HG03520 (cell line): ENCODE measurements around the gene TGM3.
A peak's percentile ranks its signal among the peaks of the same experiment; 100 is the strongest.

Experiments
- ATAC-seq: cut with Tn5 transposase; IDR thresholded peaks from one replicate; pipeline ENCODE4 v1.9.1; 2021; ENCODE audit warnings: mild to moderate bottlenecking, moderate library complexity; ENCODE audit not compliant: unreplicated experiment

TGM3 gene

GRCh38 chr20:2283706-2284423 lies 11.9 kb upstream of the TGM3 start:
- no peak for ATAC-seq

- ATAC-seq, result no peak
Measured at GRCh38 chr20:2285193-2285592, 10.6 kb upstream of the TGM3 start.

DNA sequence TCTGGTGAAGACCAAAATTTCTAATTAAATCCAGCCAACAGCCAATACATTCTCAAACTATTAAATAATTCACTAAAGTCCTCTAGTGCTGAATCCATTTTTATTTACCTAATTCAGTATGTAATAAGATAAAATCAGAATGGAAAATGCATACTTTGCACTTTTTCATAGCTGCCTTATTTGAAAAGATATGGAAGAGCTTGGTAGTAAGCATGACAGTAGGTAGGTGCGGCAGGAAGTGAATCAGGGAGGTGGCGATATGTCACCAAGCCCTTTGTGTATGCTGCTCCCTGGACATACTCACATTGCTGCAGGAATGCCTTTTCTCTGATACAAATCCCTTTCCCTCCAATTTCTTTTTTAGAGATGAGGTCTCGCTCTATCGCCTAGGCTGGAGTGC lies 10.2 kb upstream of the TGM3 start:
- no peak for ATAC-seq

- ATAC-seq, result no peak
Measured at GRCh38 chr20:2287504-2287903, 8.3 kb upstream of the TGM3 start.

GRCh38 chr20:2289475-2289874 lies 6.3 kb upstream of the TGM3 start:
- ATAC-seq, result no peak

- no peak for ATAC-seq
Measured at GRCh38 chr20:2290486-2290885, 5.3 kb upstream of the TGM3 start.

DNA sequence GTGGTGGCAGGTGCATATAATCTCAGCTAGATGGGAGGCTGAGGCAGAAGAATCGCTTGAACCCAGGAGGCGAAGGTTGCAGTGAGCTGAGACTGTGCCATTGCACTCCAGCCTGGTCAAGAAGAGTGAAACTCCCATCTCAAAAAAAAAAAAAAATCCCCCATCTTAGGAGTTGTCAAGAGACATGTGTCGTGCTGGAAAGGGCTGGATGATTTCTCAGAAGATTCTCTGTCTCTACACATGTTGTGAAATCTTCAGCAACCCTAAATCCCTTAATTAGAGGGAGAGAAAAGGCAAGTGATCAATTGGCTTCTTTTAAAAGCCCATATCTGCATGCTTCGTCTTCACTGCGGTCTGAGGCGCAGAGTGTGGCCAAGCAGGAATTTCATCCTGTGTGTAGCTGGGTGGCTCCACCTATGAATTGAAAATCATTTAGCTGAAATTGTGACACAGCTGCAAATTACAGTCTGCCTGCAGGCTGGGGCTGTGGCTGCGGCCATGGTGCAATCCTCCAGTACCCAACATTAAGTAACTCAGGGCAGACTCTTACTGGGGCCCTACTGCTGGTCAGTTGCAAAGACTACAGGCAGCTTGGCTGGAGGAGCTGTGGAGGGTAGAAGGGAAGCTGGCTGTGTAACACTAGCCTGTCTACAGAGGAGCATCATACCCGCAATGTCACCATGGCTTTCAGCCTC lies 3.2 kb upstream of the TGM3 start:
- ATAC-seq, result no peak

DNA sequence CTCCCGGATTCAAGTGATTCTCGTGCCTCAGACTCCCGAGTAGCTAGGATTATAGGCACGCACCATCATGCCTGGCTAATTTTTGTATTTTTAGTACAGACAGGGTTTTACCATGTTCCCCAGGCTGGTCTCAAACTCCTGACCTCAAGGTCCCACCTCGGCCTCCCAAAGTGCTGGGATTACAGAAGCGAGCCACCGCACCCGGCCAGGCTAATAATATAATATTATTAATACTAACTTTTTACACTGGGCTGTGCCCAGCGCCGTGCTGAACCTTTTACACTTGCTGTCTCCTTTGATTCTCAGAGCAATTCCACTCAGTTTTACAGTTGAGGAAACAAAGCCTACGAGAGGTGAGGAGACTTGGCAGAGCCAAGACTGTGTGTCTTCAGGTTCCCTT lies 2.3 kb upstream of the TGM3 start:
- no peak for ATAC-seq

GRCh38 chr20:2293971-2294370 lies 1.8 kb upstream of the TGM3 start:
- ATAC-seq, result no peak

DNA sequence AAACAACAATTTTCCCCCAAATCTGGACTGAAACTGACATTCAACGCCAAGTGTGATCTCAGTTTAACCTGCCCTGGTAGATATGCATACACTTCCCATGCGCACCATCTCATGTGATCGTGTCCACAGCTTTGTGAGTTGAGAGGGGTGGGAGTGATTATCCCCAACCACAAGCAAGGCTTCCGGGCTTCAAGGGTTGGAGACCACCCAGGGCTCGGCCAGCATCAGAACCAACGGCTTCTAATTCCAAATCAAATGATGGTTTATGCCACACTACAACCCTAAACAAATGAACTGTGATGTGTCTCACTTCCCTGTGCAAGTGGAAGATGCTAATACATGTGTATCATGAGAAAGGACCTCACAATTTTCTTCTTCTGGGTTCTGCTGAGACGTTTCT lies 515 bp upstream of the TGM3 start:
- ATAC-seq, result no peak

GRCh38 chr20:2296524-2297356 lies 939 bp downstream of the TGM3 start:
- no peak for ATAC-seq

GRCh38 chr20:2297357-2297728 lies 1.5 kb downstream of the TGM3 start:
- ATAC-seq, result no peak

DNA sequence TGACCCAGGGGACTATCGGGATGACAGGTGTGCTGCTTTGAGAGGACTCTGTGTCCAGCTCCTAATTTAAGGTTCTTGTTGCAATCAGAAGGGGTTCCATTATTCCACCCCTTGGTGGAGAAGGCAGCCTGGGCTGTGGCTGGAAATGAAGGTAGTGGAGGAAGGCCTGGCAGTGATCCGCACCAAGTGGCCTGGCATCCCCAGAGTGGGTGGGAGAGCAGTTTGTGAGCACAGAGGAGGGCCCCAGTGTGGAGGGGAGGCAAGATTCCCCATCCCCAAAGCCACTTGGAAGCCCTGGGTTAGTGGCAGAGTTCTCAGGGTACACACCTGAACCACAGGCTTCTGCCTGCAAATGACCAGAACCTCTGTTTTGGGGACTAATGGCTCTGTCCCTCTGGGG lies 2.3 kb downstream of the TGM3 start:
- ATAC-seq, result no peak

GRCh38 chr20:2298701-2299100 lies 2.9 kb downstream of the TGM3 start:
- no peak for ATAC-seq

- no peak for ATAC-seq
Measured at GRCh38 chr20:2299301-2299700, 3.5 kb downstream of the TGM3 start.

- ATAC-seq, result no peak
Measured at GRCh38 chr20:2300002-2300401, 4.2 kb downstream of the TGM3 start.

DNA sequence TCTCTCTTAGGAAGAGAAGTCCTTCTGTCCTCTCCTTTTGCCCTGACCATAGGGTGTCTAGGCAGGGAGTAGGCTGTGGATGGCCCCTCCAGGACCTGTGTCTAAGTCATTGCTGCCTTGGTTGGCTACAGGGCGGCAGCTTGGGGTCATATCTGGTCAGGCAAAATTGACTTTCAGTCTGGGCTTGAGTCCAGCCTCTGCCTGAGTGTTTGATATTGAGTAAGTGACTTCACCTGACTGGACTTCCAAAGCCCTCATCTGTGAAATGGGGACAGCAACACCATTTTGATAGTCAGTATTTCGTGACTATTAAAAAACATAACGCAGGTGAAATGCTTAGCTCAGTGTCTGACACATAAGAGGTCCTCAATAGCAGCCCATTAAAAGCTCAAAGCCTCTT lies 4.6 kb downstream of the TGM3 start:
- ATAC-seq, result no peak

GRCh38 chr20:2301164-2301622 lies 5.4 kb downstream of the TGM3 start:
- ATAC-seq, result peak; percentile 80

- ATAC-seq, result no peak
Measured at GRCh38 chr20:2302384-2303060, 6.7 kb downstream of the TGM3 start.

GRCh38 chr20:2303673-2304072 lies 7.9 kb downstream of the TGM3 start:
- ATAC-seq, result no peak

- ATAC-seq, result no peak
Measured at GRCh38 chr20:2304180-2304579, 8.4 kb downstream of the TGM3 start.
